ENCODE measurements around the gene ACAP3.

Gene ACAP3

DNA sequence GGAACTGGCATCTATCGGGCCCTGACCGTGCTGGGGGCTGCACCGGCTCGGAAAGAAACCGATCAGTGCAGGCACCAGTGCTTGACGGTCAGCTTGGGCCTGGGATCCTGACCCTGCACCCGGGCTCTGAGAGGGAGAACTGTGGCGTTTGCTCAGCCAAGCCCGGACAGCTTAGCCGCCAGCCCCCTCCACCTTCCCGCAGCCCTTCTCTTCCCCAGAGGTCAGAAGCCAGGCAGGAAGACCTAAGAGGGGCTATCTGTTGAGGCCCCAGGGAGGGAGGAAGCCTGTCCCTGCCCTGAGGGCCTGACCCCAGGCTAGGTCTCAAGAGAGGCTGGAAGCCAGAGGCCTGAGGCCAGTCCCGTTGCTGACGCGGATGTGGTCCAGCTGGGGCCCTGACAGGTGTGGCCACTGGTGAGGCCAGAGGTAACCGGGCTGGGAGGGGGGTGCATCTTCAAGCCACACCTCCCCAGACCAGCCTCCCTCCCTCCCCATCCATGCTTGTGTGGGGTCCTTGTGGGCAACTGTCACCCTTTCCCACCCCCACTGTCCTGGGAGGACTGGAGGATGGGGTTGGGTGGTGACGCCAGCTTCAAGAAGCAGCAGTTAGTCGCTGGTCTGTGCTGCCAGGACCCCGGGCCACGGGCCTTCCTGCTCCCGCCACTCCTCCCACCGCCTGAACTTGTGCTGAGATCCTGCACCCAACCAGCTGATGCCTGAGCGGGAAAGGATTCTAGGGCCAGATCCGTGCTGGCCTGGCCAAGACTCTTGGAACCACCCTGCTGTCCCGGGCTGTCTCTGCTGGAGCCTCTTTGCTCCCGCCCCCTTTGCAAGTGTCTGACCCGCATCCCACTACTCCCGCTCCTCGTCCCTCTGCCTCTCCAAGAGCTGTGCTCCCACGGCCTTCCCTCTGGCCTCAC lies 44.0 kb upstream of the ACAP3 start:
- H3K36me3 ChIP-seq (ENCODE audit: insufficient read depth, low read length) = no peaks in the 10 kb centered on the region
- H3K4me1 ChIP-seq (ENCODE audit: control insufficient read depth, insufficient read depth, low read length, unreplicated experiment) = peaks cover 26% of the 10 kb centered on the region
- no peak overlapping the region for H2AFZ ChIP-seq (ENCODE audit: low read length, unreplicated experiment)
- no peaks in the 10 kb centered on the region for H3K27me3 ChIP-seq (ENCODE audit: insufficient read depth, low read length)
- no peak overlapping the region; the same call in 1 of the 2 replicates for H3K4me3 ChIP-seq (ENCODE audit: low read depth, low read length)
- peaks cover 45% of the 10 kb centered on the region for H3K79me2 ChIP-seq (ENCODE audit: control insufficient read depth, insufficient read depth, low read length, unreplicated experiment)
- no peak overlapping the region for H3K27ac ChIP-seq (ENCODE audit: low read depth, low read length)

DNA sequence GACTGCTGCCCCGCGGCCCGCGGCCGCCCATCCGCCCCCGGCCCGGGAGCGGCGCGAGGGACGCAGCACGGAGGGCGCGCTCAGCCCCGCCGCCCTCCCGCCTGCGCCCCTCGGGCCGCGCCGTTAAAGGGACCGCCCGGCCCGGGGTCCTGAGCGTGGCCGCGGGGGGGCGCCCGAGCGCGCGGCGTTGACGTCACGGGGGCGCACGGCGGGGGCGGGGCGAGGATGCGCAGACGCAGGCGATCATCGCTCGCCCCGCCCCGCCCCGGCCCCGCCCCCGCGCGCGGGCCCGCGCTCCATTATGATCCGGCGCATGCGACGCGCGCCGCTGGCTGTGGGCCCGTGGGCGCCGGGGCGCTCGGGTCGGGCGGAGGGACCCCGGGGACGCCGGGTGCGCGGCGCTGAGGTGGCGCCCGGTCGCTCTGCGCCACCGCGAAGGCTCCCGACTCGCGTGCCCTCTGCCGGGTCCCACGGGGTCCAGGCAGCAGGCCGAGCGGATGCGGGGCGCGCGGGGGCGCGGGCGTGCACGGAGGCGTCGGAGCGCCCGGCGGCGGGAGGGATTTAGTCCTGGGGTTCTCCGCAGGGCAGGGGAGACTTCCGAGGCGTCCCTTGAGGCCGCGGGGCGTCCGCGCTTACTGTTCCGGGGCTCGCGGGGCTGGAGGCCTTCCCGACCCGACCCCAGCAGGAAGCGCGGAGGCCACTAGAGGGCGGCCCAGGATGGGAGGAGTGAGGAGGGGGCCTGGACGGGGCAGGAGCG lies 41.7 kb upstream of the ACAP3 start, which contains the start of gene DVL1:
DVL1 (minus strand) TSS at position 163 of the 757 bp plus-strand sequence. CDS start 353 bp downstream, outside the sequence.
- Histone ChIP-seq H2AFZ (ENCODE audit: low read length, unreplicated experiment) (no peak within 1 kb of the TSS), H3K4me1 (ENCODE audit: control insufficient read depth, insufficient read depth, low read length, unreplicated experiment) (peaks cover 45% of the 10 kb centered on the region), H3K27me3 (ENCODE audit: insufficient read depth, low read length) (no peaks in the 10 kb centered on the region), H3K27ac (ENCODE audit: low read depth, low read length) (peak within 1 kb of the TSS; percentile 56), H3K4me3 (ENCODE audit: low read depth, low read length) (peak within 1 kb of the TSS; percentile 96), H3K79me2 (ENCODE audit: control insufficient read depth, insufficient read depth, low read length, unreplicated experiment) (peaks cover 54% of the 10 kb centered on the region), H3K36me3 (ENCODE audit: insufficient read depth, low read length) (no peaks in the 10 kb centered on the region)

DNA sequence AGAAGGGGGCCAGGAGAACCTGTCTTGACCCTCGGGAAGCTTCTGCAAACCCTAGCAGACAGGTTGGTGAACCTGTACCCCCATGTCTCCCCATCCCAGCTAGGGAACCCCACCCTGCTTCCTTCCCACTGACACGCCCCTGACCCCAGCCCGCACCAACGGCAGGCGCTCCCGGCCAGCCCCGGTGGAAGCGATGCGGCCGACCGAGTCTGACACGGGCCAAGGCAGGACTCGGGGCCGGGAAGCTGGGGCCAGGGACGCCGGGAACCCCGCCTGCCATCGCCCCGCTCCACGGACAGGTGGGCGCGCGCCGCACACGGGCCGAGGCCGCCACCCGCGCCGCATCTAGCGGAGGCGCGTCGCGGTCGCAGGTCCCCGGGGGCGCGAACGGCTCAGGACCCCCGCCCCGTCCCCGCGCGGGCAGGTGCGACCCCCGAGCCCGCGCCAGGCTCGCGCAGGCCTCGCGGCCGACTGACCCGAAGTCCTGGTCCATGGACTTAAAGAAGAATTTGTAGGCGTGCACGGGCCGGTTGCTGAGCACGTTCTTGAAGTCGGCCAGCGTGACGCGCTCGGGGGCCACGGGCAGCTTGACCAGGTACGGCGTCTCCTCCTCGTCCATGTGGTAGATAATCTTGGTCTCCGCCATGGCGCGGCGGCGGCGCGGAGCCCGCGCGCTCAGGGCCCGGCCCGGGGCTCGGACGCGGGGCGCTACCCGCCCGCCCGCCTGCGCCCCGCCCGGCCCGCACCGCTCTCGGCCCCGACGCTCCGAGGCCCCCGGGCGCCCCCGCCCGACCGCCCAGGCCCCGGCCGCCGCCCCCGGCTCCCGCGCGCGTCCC lies 40.9 kb upstream of the ACAP3 start:
- Histone ChIP-seq H3K36me3 (ENCODE audit: insufficient read depth, low read length) (no peaks in the 10 kb centered on the region), H3K27me3 (ENCODE audit: insufficient read depth, low read length) (no peaks in the 10 kb centered on the region), H3K79me2 (ENCODE audit: control insufficient read depth, insufficient read depth, low read length, unreplicated experiment) (peaks cover 55% of the 10 kb centered on the region), H3K4me1 (ENCODE audit: control insufficient read depth, insufficient read depth, low read length, unreplicated experiment) (peaks cover 49% of the 10 kb centered on the region), H2AFZ (ENCODE audit: low read length, unreplicated experiment) (no peak overlapping the region), H3K27ac (ENCODE audit: low read depth, low read length) (peak overlapping the region; percentile 40; the same call in 1 of the 2 replicates), H3K4me3 (ENCODE audit: low read depth, low read length) (peak overlapping the region; percentile 96)

DNA sequence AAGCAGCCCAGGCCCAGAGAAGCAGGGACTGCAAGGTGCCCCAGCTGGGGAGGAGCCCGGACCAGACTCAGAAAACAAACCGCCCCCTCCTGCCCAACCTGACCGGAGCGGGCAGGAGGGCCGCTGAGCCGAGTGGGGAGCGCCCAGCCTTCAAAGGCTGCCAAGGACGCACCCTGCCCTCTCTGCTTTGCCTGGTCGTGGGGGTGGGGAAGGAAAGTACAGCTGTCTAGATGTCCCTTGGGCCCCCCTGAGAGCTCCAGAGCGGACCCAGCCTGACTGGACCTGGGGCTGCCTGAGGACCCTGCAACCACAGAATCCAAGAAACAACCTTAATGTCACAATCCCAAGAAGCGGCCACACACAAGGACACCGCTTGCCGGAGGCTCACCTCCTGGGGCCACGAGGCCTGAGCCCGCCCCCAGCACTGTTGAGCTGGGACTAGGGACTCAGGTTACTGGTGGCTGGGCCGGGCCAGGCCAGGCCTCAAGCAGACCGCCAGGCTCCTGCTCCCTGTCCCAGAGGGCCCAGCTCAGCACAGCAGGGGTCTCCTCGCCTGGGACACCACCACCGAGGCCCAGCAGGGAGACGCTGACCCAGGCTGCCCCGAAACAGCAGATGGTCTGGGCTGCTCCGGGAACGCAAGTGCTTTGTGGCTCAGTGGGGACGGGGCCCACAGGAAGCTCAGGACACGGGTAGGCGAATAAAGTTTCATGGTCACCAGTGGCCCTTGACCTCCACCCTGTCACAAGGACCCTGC lies 40.1 kb upstream of the ACAP3 start:
- Histone ChIP-seq H3K4me1 (ENCODE audit: control insufficient read depth, insufficient read depth, low read length, unreplicated experiment) (peaks cover 48% of the 10 kb centered on the region), H3K27ac (ENCODE audit: low read depth, low read length) (peak overlapping the region; percentile 40), H3K36me3 (ENCODE audit: insufficient read depth, low read length) (no peaks in the 10 kb centered on the region), H3K27me3 (ENCODE audit: insufficient read depth, low read length) (no peaks in the 10 kb centered on the region), H3K79me2 (ENCODE audit: control insufficient read depth, insufficient read depth, low read length, unreplicated experiment) (peaks cover 61% of the 10 kb centered on the region), H2AFZ (ENCODE audit: low read length, unreplicated experiment) (no peak overlapping the region), H3K4me3 (ENCODE audit: low read depth, low read length) (peak overlapping the region; percentile 96)

DNA sequence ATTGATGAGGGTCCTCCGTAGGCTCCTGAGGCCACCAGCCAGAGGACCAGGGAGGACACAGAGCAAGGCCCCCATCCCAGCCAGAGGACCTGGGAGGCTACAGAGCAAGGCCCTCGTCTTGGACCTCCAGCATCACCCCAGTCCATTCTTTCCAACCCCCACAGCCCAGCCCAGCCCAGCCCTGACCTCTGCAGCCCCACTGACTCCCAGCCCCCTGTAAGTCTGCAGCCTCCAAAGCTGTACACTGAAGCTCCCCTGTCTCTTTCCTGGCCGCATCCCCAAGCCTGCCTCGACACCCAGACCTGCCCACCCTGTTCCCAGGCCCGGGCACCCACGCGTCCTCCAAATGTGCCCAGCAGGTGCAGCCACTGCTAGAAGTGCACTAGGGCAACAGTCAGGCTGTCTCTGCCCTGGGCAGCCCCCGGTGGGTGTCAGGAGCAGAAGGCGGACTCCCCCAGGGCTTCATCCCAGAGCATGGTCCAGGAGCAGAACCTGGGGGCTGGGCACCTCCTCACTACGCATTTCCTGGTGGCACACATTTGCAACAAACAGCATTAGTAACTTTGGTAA lies 39.4 kb upstream of the ACAP3 start:
- Histone ChIP-seq H3K4me3 (ENCODE audit: low read depth, low read length) (peak overlapping the region; percentile 96), H3K79me2 (ENCODE audit: control insufficient read depth, insufficient read depth, low read length, unreplicated experiment) (peaks cover 68% of the 10 kb centered on the region), H2AFZ (ENCODE audit: low read length, unreplicated experiment) (no peak overlapping the region), H3K27me3 (ENCODE audit: insufficient read depth, low read length) (no peaks in the 10 kb centered on the region), H3K4me1 (ENCODE audit: control insufficient read depth, insufficient read depth, low read length, unreplicated experiment) (peaks cover 43% of the 10 kb centered on the region), H3K36me3 (ENCODE audit: insufficient read depth, low read length) (no peaks in the 10 kb centered on the region), H3K27ac (ENCODE audit: low read depth, low read length) (peak overlapping the region; percentile 40; the same call in 1 of the 2 replicates)

DNA sequence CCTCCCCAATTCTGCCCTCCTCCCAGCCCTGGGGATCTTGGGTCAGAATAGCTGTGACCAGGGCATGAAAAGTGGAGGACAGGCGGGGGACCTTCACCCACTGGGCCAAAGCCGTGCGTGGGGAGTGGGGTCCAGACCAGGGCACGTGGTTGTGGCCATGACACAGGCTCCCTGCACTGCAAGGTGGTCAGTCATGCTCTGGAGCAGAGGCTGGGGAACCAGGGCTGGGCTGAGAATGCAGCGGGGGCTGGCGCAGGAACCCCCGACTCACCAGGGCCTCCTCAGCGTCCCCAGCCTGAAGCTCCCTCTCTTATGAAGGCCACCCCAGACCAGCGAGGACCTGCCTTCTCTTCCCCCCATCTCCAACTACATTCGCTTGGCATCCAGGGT lies 38.8 kb upstream of the ACAP3 start:
- no peak overlapping the region for H2AFZ ChIP-seq (ENCODE audit: low read length, unreplicated experiment)
- H3K4me3 ChIP-seq (ENCODE audit: low read depth, low read length) = peak overlapping the region; percentile 96
- H3K36me3 ChIP-seq (ENCODE audit: insufficient read depth, low read length) = peaks cover 2% of the 10 kb centered on the region; the same call in 1 of the 2 replicates
- H3K27ac ChIP-seq (ENCODE audit: low read depth, low read length) = peak overlapping the region; percentile 41
- H3K27me3 ChIP-seq (ENCODE audit: insufficient read depth, low read length) = no peaks in the 10 kb centered on the region
- peaks cover 41% of the 10 kb centered on the region for H3K4me1 ChIP-seq (ENCODE audit: control insufficient read depth, insufficient read depth, low read length, unreplicated experiment)
- peaks cover 69% of the 10 kb centered on the region for H3K79me2 ChIP-seq (ENCODE audit: control insufficient read depth, insufficient read depth, low read length, unreplicated experiment)

DNA sequence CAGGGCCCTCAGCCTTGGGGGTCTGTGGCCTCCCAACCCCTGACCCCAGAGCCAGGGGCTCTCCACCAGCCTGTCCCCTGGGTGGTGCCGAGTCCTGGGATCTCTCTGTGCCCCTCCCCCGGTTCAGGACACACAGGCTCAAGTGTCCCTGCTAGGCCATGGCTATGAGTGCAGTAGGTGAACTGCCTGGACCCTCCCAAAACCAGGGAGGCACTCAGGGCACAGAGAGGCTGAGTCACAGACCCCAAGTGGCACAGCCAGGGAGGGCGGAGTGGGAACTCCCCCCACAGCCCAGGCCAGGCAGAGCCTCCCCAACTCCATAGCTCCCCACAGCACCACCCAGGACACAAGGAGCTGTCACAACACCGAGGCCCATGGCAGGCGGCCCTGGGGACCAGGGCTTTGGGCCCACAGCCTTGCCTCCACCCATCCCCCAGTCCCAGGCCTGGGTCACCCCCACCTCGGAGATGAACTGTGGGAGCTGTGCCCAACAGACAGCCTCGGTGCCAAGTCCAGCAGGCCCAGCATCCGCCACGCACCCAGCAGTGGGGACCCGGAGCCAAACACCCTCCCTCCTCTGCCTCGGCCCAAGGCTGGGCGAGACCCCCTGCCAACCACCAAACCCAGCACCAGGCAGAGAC lies 38.2 kb upstream of the ACAP3 start:
- Histone ChIP-seq H3K36me3 (ENCODE audit: insufficient read depth, low read length) (peaks cover 7% of the 10 kb centered on the region; the same call in 1 of the 2 replicates), H3K79me2 (ENCODE audit: control insufficient read depth, insufficient read depth, low read length, unreplicated experiment) (peaks cover 69% of the 10 kb centered on the region), H3K27ac (ENCODE audit: low read depth, low read length) (peak overlapping the region; percentile 41), H2AFZ (ENCODE audit: low read length, unreplicated experiment) (no peak overlapping the region), H3K4me1 (ENCODE audit: control insufficient read depth, insufficient read depth, low read length, unreplicated experiment) (peaks cover 40% of the 10 kb centered on the region), H3K27me3 (ENCODE audit: insufficient read depth, low read length) (no peaks in the 10 kb centered on the region), H3K4me3 (ENCODE audit: low read depth, low read length) (peak overlapping the region; percentile 96)

DNA sequence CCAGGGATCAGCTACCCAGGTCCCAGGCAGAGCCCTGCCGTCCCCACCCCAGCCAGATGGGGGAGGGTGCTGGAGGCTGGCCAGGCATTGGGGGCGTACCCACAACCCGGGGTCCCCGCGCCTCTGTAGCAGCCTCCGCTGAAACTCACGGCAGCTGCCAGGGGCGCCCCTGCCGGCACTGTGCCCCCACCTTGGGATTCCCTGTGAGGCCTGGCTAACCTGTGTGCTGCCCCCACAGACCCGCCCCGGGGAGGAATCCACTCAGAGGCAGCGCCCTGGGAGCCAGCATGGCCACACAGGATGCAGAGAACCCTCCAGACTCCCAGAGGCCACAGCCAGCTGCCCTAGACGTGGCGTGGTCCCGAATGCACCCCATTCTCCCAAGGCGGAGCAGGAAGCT lies 37.7 kb upstream of the ACAP3 start:
- peaks cover 40% of the 10 kb centered on the region for H3K4me1 ChIP-seq (ENCODE audit: control insufficient read depth, insufficient read depth, low read length, unreplicated experiment)
- peaks cover 8% of the 10 kb centered on the region; the same call in 1 of the 2 replicates for H3K36me3 ChIP-seq (ENCODE audit: insufficient read depth, low read length)
- peaks cover 69% of the 10 kb centered on the region for H3K79me2 ChIP-seq (ENCODE audit: control insufficient read depth, insufficient read depth, low read length, unreplicated experiment)
- no peaks in the 10 kb centered on the region for H3K27me3 ChIP-seq (ENCODE audit: insufficient read depth, low read length)
- no peak overlapping the region for H2AFZ ChIP-seq (ENCODE audit: low read length, unreplicated experiment)
- peak overlapping the region; percentile 41 for H3K27ac ChIP-seq (ENCODE audit: low read depth, low read length)
- peak overlapping the region; percentile 96 for H3K4me3 ChIP-seq (ENCODE audit: low read depth, low read length)

DNA sequence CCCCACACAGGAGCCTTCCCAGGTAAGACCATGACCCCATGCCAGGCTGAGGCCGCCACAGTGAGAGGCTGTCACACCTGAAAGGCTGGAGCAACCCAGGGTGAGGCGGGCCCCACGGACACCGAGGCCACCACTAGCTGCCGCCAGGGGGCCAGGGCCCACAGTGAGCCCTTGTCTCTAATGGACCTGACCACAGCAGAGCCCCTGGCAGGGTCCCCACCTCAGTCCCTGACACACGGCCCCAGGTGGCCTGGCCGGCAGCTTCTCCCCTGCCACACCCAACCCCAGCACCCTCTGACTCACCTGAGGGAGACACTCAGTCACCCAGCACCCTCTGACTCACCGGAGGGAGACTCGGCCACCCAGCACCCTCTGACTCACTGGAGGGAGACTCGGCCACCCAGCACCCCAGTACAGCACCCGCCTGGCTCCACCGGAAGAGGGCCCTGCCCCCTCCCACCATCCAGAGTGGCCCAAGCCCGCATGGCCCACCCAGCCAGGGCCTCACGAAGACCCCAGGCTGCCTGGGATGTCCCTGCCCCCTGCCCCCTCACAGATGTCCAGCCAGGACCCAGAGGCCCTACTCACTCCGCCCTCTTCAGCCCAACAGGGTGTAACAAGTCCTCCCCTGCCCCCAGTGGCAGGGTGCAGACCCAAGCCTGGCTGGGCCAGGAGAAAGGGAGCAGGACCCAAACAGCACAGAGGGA lies 37.1 kb upstream of the ACAP3 start:
- peaks cover 69% of the 10 kb centered on the region for H3K79me2 ChIP-seq (ENCODE audit: control insufficient read depth, insufficient read depth, low read length, unreplicated experiment)
- peaks cover 40% of the 10 kb centered on the region for H3K4me1 ChIP-seq (ENCODE audit: control insufficient read depth, insufficient read depth, low read length, unreplicated experiment)
- peak overlapping the region; percentile 96 for H3K4me3 ChIP-seq (ENCODE audit: low read depth, low read length)
- peak overlapping the region; percentile 41 for H3K27ac ChIP-seq (ENCODE audit: low read depth, low read length)
- H3K36me3 ChIP-seq (ENCODE audit: insufficient read depth, low read length) = peaks cover 8% of the 10 kb centered on the region; the same call in 1 of the 2 replicates
- no peak overlapping the region for H2AFZ ChIP-seq (ENCODE audit: low read length, unreplicated experiment)
- no peaks in the 10 kb centered on the region for H3K27me3 ChIP-seq (ENCODE audit: insufficient read depth, low read length)

Measured in ACC112 (cell line).